ENCODE results near the gene TMC4. TPM values are rescaled to one million over a fixed set of nuclear protein-coding genes. Genes with fewer than 3 reads are reported as not detected.

TMC4 gene
- total RNA-seq, 1 donor from 2014 or later = 2.6 TPM

GRCh38 chr19:54154603-54155345 lies 18.2 kb downstream of the TMC4 start:
- Mint-ChIP-seq H3K4me3 (ENCODE audit: unreplicated experiment) (peak overlapping the region; percentile 62), H3K4me1 (ENCODE audit: unreplicated experiment) (peaks cover 15% of the 10 kb centered on the region), H3K27ac (ENCODE audit: unreplicated experiment) (no peak overlapping the region), H3K9me3 (ENCODE audit: unreplicated experiment) (no peaks in the 10 kb centered on the region), H3K36me3 (ENCODE audit: low read depth, unreplicated experiment) (peaks cover 30% of the 10 kb centered on the region), H3K27me3 (ENCODE audit: unreplicated experiment) (peaks cover 20% of the 10 kb centered on the region)
- DNase-seq (ENCODE audit: low spot score) = no peak
- TF ChIP-seq CTCF (IDR thresholded peaks at IDR 0.05; ENCODE audit: unreplicated experiment) = no peak

GRCh38 chr19:54153731-54154326 lies 19.1 kb downstream of the TMC4 start:
- Mint-ChIP-seq H3K4me3 (ENCODE audit: unreplicated experiment) (peak overlapping the region; percentile 62), H3K4me1 (ENCODE audit: unreplicated experiment) (peaks cover 17% of the 10 kb centered on the region), H3K36me3 (ENCODE audit: low read depth, unreplicated experiment) (peaks cover 36% of the 10 kb centered on the region), H3K27me3 (ENCODE audit: unreplicated experiment) (peaks cover 17% of the 10 kb centered on the region), H3K27ac (ENCODE audit: unreplicated experiment) (peak overlapping the region; percentile 67), H3K9me3 (ENCODE audit: unreplicated experiment) (no peaks in the 10 kb centered on the region)
- no peak for TF ChIP-seq CTCF (IDR thresholded peaks at IDR 0.05; ENCODE audit: unreplicated experiment)
- DNase-seq (ENCODE audit: low spot score) = no peak

- TF ChIP-seq CTCF (IDR thresholded peaks at IDR 0.05; ENCODE audit: unreplicated experiment) = no peak
- Mint-ChIP-seq H3K27ac (ENCODE audit: unreplicated experiment) (peak overlapping the region; percentile 82), H3K4me3 (ENCODE audit: unreplicated experiment) (peak overlapping the region; percentile 88), H3K4me1 (ENCODE audit: unreplicated experiment) (peaks cover 17% of the 10 kb centered on the region), H3K9me3 (ENCODE audit: unreplicated experiment) (no peaks in the 10 kb centered on the region), H3K36me3 (ENCODE audit: low read depth, unreplicated experiment) (peaks cover 39% of the 10 kb centered on the region), H3K27me3 (ENCODE audit: unreplicated experiment) (peaks cover 11% of the 10 kb centered on the region)
- DNase-seq (ENCODE audit: low spot score) = no peak
These were observed 20.0 kb downstream of the TMC4 start for GRCh38 chr19:54152878-54153524.

- no peak for TF ChIP-seq CTCF (IDR thresholded peaks at IDR 0.05; ENCODE audit: unreplicated experiment)
- Mint-ChIP-seq H3K4me3 (ENCODE audit: unreplicated experiment) (no peak overlapping the region), H3K27me3 (ENCODE audit: unreplicated experiment) (peaks cover 11% of the 10 kb centered on the region), H3K27ac (ENCODE audit: unreplicated experiment) (no peak overlapping the region), H3K9me3 (ENCODE audit: unreplicated experiment) (no peaks in the 10 kb centered on the region), H3K4me1 (ENCODE audit: unreplicated experiment) (peaks cover 19% of the 10 kb centered on the region), H3K36me3 (ENCODE audit: low read depth, unreplicated experiment) (peaks cover 44% of the 10 kb centered on the region)
- DNase-seq (ENCODE audit: low spot score) = no peak
These were observed 20.7 kb downstream of the TMC4 start for GRCh38 chr19:54152267-54152666.
